ENCODE results near the gene DPPA3.

DNA sequence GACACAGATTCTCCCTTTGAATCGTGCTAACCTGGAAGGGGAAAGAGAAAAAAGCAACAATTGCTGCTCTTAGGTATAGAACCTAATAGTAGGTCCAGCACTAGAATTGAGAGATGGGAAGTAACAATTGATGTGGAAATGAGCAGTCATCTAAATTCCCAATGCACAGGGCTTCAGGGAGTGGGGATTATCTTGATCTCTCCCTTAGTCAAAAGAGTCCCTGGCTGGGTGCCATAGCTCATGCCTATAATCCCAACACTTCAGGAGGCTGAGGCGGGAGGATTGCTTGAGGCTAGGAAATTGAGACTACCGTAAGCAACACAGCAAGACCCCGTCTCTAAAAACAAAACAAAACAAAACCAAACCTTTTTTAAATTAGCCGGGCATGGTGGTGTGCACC, 49.5 kb upstream of the DPPA3 start:
- TF ChIP-seq CTCF (IDR thresholded peaks at IDR 0.05): no peak
- TF ChIP-seq POLR2A (IDR thresholded peaks at IDR 0.05): no peak
